Activated CD8-positive, alpha-beta memory T cell treated with anti-CD3 and anti-CD28 coated beads, Interleukin-2, amount 10 ng/mL, durations not matched to agents 7 days and 5 days (primary cell): ENCODE results near the gene FAM229B. TPM values are rescaled to one million over a fixed set of nuclear protein-coding genes. Genes with fewer than 3 reads are reported as not detected.

Experiments used
- ATAC-seq: fragments of 150-1000 bp; cut with Tn5 transposase; one replicate; pipeline ENCODE4 v1.10.0; 2021; ENCODE audit warnings: moderate library complexity
- CTCF ChIA-PET: fragments of 350-600 bp; sonication (Branson Sonifier 250); formaldehyde crosslinking; loops from one replicate; lab custom pipeline; 2021; ENCODE audit warnings: antibody characterized with exemption; lab: Charles Lee
- DNase-seq: peaks from one replicate; pipeline ENCODE4 v3.0.0-alpha.2; 2020
- H3K27ac Mint-ChIP-seq: one replicate; pipeline ENCODE4 v1.8.0; 2021; ENCODE audit warnings: mild to moderate bottlenecking, mixed read lengths
- H3K27me3 Mint-ChIP-seq: one replicate; pipeline ENCODE4 v1.8.0; 2021; ENCODE audit warnings: mixed read lengths
- H3K36me3 Mint-ChIP-seq: one replicate; pipeline ENCODE4 v1.8.0; 2021; ENCODE audit warnings: mild to moderate bottlenecking, mixed read lengths
- H3K4me1 Mint-ChIP-seq: one replicate; pipeline ENCODE4 v1.8.0; 2021; ENCODE audit warnings: mixed read lengths
- H3K4me3 Mint-ChIP-seq: one replicate; pipeline ENCODE4 v1.8.0; 2021; ENCODE audit warnings: mild to moderate bottlenecking, moderate library complexity, mixed read lengths
- H3K9me3 Mint-ChIP-seq: one replicate; pipeline ENCODE4 v1.8.0; 2022; ENCODE audit warnings: low read depth, mixed read lengths
- total RNA-seq, 2 experiments: library from RNA; stranded (reverse); gene quantifications; one replicate each; pipeline ENCODE4 v1.2.3, GENCODE V29; 2021

FAM229B gene
- total RNA-seq, 2 experiments from 2014 or later, result 4.1 to 4.5 TPM

- DNase-seq, result no peak
- peaks cover 15% of the 10 kb centered on the region for H3K27me3 Mint-ChIP-seq
- no peaks in the 10 kb centered on the region for H3K9me3 Mint-ChIP-seq
- H3K4me1 Mint-ChIP-seq, result peaks cover 24% of the 10 kb centered on the region
- no peak overlapping the region for H3K4me3 Mint-ChIP-seq
- no peak overlapping the region for H3K27ac Mint-ChIP-seq
- ATAC-seq, result no peak
- CTCF ChIA-PET, result interaction anchor here (2.1 kb wide), 1 partner anchor 45 kb away, joined by 8 read pairs; no protein-coding TSS in a partner anchor
- H3K36me3 Mint-ChIP-seq, result peaks cover 1% of the 10 kb centered on the region
These were observed 30.6 kb downstream of the FAM229B start for GRCh38 chr6:112118034-112118433.

GRCh38 chr6:112122756-112123155, 35.4 kb downstream of the FAM229B start:
- Mint-ChIP-seq H3K27ac (no peak overlapping the region), H3K9me3 (no peaks in the 10 kb centered on the region), H3K27me3 (peaks cover 12% of the 10 kb centered on the region), H3K4me1 (peaks cover 9% of the 10 kb centered on the region), H3K36me3 (no peaks in the 10 kb centered on the region), H3K4me3 (no peak overlapping the region)
- DNase-seq (no peak), ATAC-seq (no peak)
- CTCF ChIA-PET, result no interaction called here

GRCh38 chr6:112123982-112124381, 36.6 kb downstream of the FAM229B start:
- CTCF ChIA-PET, result interaction anchor here (1.0 kb wide), 1 partner anchor 37 kb away, joined by 5 read pairs; the partner anchor contains the start of genes FAM229B and TUBE1
- H3K27ac Mint-ChIP-seq, result no peak overlapping the region
- ATAC-seq (no peak), DNase-seq (no peak)
- H3K4me1 Mint-ChIP-seq, result peaks cover under 1% of the 10 kb centered on the region
- H3K27me3 Mint-ChIP-seq, result peaks cover 17% of the 10 kb centered on the region
- H3K9me3 Mint-ChIP-seq, result no peaks in the 10 kb centered on the region
- no peaks in the 10 kb centered on the region for H3K36me3 Mint-ChIP-seq
- no peak overlapping the region for H3K4me3 Mint-ChIP-seq

- DNase-seq (no peak), ATAC-seq (no peak)
- H3K36me3 Mint-ChIP-seq, result no peaks in the 10 kb centered on the region
- no peaks in the 10 kb centered on the region for H3K9me3 Mint-ChIP-seq
- no peak overlapping the region for H3K27ac Mint-ChIP-seq
- H3K4me1 Mint-ChIP-seq, result no peaks in the 10 kb centered on the region
- no peak overlapping the region for H3K4me3 Mint-ChIP-seq
- CTCF ChIA-PET, result no interaction called here
- peaks cover 40% of the 10 kb centered on the region for H3K27me3 Mint-ChIP-seq
These were observed 40.8 kb downstream of the FAM229B start for GRCh38 chr6:112128208-112128607.

GRCh38 chr6:112130878-112131277, 43.5 kb downstream of the FAM229B start:
- no peak overlapping the region for H3K27ac Mint-ChIP-seq
- CTCF ChIA-PET, result no interaction called here
- ATAC-seq (no peak), DNase-seq (no peak)
- no peak overlapping the region for H3K4me3 Mint-ChIP-seq
- H3K27me3 Mint-ChIP-seq, result peaks cover 44% of the 10 kb centered on the region
- H3K9me3 Mint-ChIP-seq, result no peaks in the 10 kb centered on the region
- H3K4me1 Mint-ChIP-seq, result no peaks in the 10 kb centered on the region
- H3K36me3 Mint-ChIP-seq, result no peaks in the 10 kb centered on the region

GRCh38 chr6:112139052-112139451, 51.7 kb downstream of the FAM229B start:
- H3K27me3 Mint-ChIP-seq, result peaks cover 27% of the 10 kb centered on the region
- no peak overlapping the region for H3K4me3 Mint-ChIP-seq
- no peaks in the 10 kb centered on the region for H3K9me3 Mint-ChIP-seq
- DNase-seq, result no peak
- no peak overlapping the region for H3K27ac Mint-ChIP-seq
- CTCF ChIA-PET, result no interaction called here
- no peaks in the 10 kb centered on the region for H3K4me1 Mint-ChIP-seq
- no peaks in the 10 kb centered on the region for H3K36me3 Mint-ChIP-seq
- no peak for ATAC-seq

GRCh38 chr6:112141707-112142106, 54.3 kb downstream of the FAM229B start:
- ATAC-seq, result no peak
- Mint-ChIP-seq H3K4me1 (no peaks in the 10 kb centered on the region), H3K36me3 (no peaks in the 10 kb centered on the region), H3K27ac (no peak overlapping the region), H3K4me3 (no peak overlapping the region), H3K9me3 (no peaks in the 10 kb centered on the region), H3K27me3 (peaks cover 19% of the 10 kb centered on the region)
- DNase-seq, result no peak
- CTCF ChIA-PET, result no interaction called here

GRCh38 chr6:112144145-112144926, 56.9 kb downstream of the FAM229B start:
- Mint-ChIP-seq H3K27ac (no peak overlapping the region), H3K27me3 (peaks cover 24% of the 10 kb centered on the region), H3K4me3 (no peak overlapping the region), H3K36me3 (no peaks in the 10 kb centered on the region), H3K4me1 (no peaks in the 10 kb centered on the region), H3K9me3 (no peaks in the 10 kb centered on the region)
- DNase-seq (no peak), ATAC-seq (no peak)
- CTCF ChIA-PET, result interaction anchor here (0.9 to 1.3 kb wide), 3 partner anchors 18 to 33 kb away, joined by 3 to 4 read pairs (median 3); no protein-coding TSS in a partner anchor

- H3K27ac Mint-ChIP-seq, result no peak overlapping the region
- no peak for DNase-seq
- CTCF ChIA-PET, result interaction anchor here (1.3 kb wide), 1 partner anchor 17 kb away, joined by 4 read pairs; no protein-coding TSS in a partner anchor
- H3K4me1 Mint-ChIP-seq, result no peaks in the 10 kb centered on the region
- H3K36me3 Mint-ChIP-seq, result no peaks in the 10 kb centered on the region
- H3K4me3 Mint-ChIP-seq, result no peak overlapping the region
- peaks cover 21% of the 10 kb centered on the region for H3K27me3 Mint-ChIP-seq
- no peaks in the 10 kb centered on the region for H3K9me3 Mint-ChIP-seq
- ATAC-seq, result no peak
These were observed 57.7 kb downstream of the FAM229B start for GRCh38 chr6:112145080-112145573.

GRCh38 chr6:112148103-112148502, 60.7 kb downstream of the FAM229B start:
- Mint-ChIP-seq H3K27ac (no peak overlapping the region), H3K4me1 (no peaks in the 10 kb centered on the region), H3K9me3 (no peaks in the 10 kb centered on the region), H3K27me3 (peaks cover 27% of the 10 kb centered on the region), H3K36me3 (no peaks in the 10 kb centered on the region), H3K4me3 (no peak overlapping the region)
- DNase-seq (no peak), ATAC-seq (no peak)
- CTCF ChIA-PET, result no interaction called here

GRCh38 chr6:112149236-112149635, 61.8 kb downstream of the FAM229B start:
- peaks cover 4% of the 10 kb centered on the region for H3K4me1 Mint-ChIP-seq
- CTCF ChIA-PET, result no interaction called here
- H3K36me3 Mint-ChIP-seq, result no peaks in the 10 kb centered on the region
- no peaks in the 10 kb centered on the region for H3K9me3 Mint-ChIP-seq
- peaks cover 29% of the 10 kb centered on the region for H3K27me3 Mint-ChIP-seq
- no peak for DNase-seq
- H3K4me3 Mint-ChIP-seq, result no peak overlapping the region
- no peak for ATAC-seq
- no peak overlapping the region for H3K27ac Mint-ChIP-seq

- CTCF ChIA-PET, result no interaction called here
- DNase-seq (no peak), ATAC-seq (no peak)
- peaks cover 9% of the 10 kb centered on the region for H3K4me1 Mint-ChIP-seq
- no peaks in the 10 kb centered on the region for H3K9me3 Mint-ChIP-seq
- H3K36me3 Mint-ChIP-seq, result no peaks in the 10 kb centered on the region
- no peak overlapping the region for H3K4me3 Mint-ChIP-seq
- no peak overlapping the region for H3K27ac Mint-ChIP-seq
- H3K27me3 Mint-ChIP-seq, result peaks cover 32% of the 10 kb centered on the region
These were observed 62.4 kb downstream of the FAM229B start for GRCh38 chr6:112149719-112150263.

- Mint-ChIP-seq H3K4me3 (no peak overlapping the region), H3K4me1 (peaks cover 12% of the 10 kb centered on the region), H3K27me3 (peaks cover 32% of the 10 kb centered on the region), H3K9me3 (no peaks in the 10 kb centered on the region), H3K27ac (no peak overlapping the region), H3K36me3 (no peaks in the 10 kb centered on the region)
- no peak for ATAC-seq
- CTCF ChIA-PET, result interaction anchor here (1.1 kb wide), 1 partner anchor 12 kb away, joined by 6 read pairs; no protein-coding TSS in a partner anchor
- no peak for DNase-seq
These were observed 63.0 kb downstream of the FAM229B start for GRCh38 chr6:112150363-112150762.
